Colonic mucosa (tissue), 4 donors: Measurements from ENCODE around the gene EEF2. TPM values are rescaled to one million over a fixed set of nuclear protein-coding genes. Genes with fewer than 3 reads are reported as not detected.
"Not testable (repeated sequence)": the region's sequence is repeated elsewhere in the genome, so short reads cannot be mapped to it uniquely, and the experiment has no call there.

ENCODE experiments used
- DNase-seq: peaks from one replicate; pipeline ENCODE4 v3.0.0-alpha.2; 2020
- H3K27ac ChIP-seq: fragments of 200-600 bp; one replicate; pipeline ENCODE4 v1.8.0; 2021
- H3K27me3 ChIP-seq: fragments of 200-600 bp; one replicate; pipeline ENCODE4 v1.8.0; 2021
- H3K36me3 ChIP-seq: fragments of 200-600 bp; one replicate; pipeline ENCODE4 v1.8.0; 2021
- H3K4me1 ChIP-seq: fragments of 200-600 bp; one replicate; pipeline ENCODE4 v1.8.0; 2021; ENCODE audit warnings: mild to moderate bottlenecking
- H3K4me3 ChIP-seq: fragments of 200-600 bp; one replicate; pipeline ENCODE4 v1.8.0; 2021
- H3K9ac ChIP-seq, 2 donors: one replicate each; pipeline ENCODE4 v1.7.0; 2013; ENCODE audit warnings: control low read depth in 2 of 2, low read depth in 2 of 2, low read length in 2 of 2
- H3K9me3 ChIP-seq: fragments of 200-600 bp; one replicate; pipeline ENCODE4 v1.8.0; 2021
- CTCF ChIP-seq: fragments of 200-600 bp; IDR thresholded peaks from one replicate; pipeline ENCODE4 v1.8.0; 2022; ENCODE audit warnings: antibody characterized with exemption, mild to moderate bottlenecking
- intact Hi-C: fragments of 100-400 bp; cut with DNase I; formaldehyde crosslinking; loops from one replicate; pipeline ENCODE4 v1.14.1; 2022
- total RNA-seq, 2 donors: library from RNA; stranded (reverse); fragmentation: NEBNext Ultra II Directional in 1 of 2; extraction: Animal tissue kit (Norgen Biotek cat#: 25700) in 1 of 2; gene quantifications; one replicate each; pipeline ENCODE4 v1.2.1, GENCODE V29; 2021
- donor health status: healthy.
- donor health status: DM: no; HTN: no; CAD: no.
- donor health status: DM: no; HTN: no; CAD: no.

Gene EEF2
- total RNA-seq, 2 donors from 2014 or later, result 2,109 to 2,241 TPM

GRCh38 chr19:4007836-4008539 lies 22.7 kb upstream of the EEF2 start:
- Histone ChIP-seq H3K36me3 (peaks cover under 1% of the 10 kb centered on the region), H3K27ac (peak overlapping the region; percentile 79), H3K4me1 (peaks cover 18% of the 10 kb centered on the region), H3K27me3 (no peaks in the 10 kb centered on the region), H3K4me3 (peak overlapping the region; percentile 97), H3K9ac (peak overlapping the region; percentile 85 to 89), H3K9me3 (no peaks in the 10 kb centered on the region)
- intact Hi-C loops, result loop anchor here (5.0 kb wide), 1 partner anchor 34 kb away; no protein-coding TSS in a partner anchor
- TF ChIP-seq CTCF, result no peak
- peak; percentile 56 for DNase-seq

- intact Hi-C loops, result loop anchor here (5.0 kb wide), 1 partner anchor 35 kb away; no protein-coding TSS in a partner anchor
- DNase-seq, result peak; percentile 96
- Histone ChIP-seq H3K27me3 (no peaks in the 10 kb centered on the region), H3K36me3 (no peaks in the 10 kb centered on the region), H3K27ac (peak within 1 kb of the TSS; percentile 90), H3K9ac (peak within 1 kb of the TSS; percentile 85 to 89), H3K9me3 (no peaks in the 10 kb centered on the region), H3K4me1 (peaks cover 18% of the 10 kb centered on the region), H3K4me3 (peak within 1 kb of the TSS; percentile 97)
- no peak for TF ChIP-seq CTCF
Observed at GRCh38 chr19:4007021-4007835, 22.0 kb upstream of the EEF2 start, which contains the start of gene PIAS4. Gene PIAS4 (plus strand): TSS chr19:4007736. CDS start chr19:4007761, 25 bp downstream.

- intact Hi-C loops, result loop anchor here (5.0 kb wide), 1 partner anchor 37 kb away; no protein-coding TSS in a partner anchor
- not testable (repeated sequence) for DNase-seq, H3K9ac ChIP-seq, H3K27ac ChIP-seq, H3K27me3 ChIP-seq, H3K36me3 ChIP-seq, H3K4me3 ChIP-seq, H3K9me3 ChIP-seq
- H3K4me1 ChIP-seq, result peaks cover 15% of the 10 kb centered on the region
Observed at GRCh38 chr19:4005436-4005835, 20.2 kb upstream of the EEF2 start.

DNA sequence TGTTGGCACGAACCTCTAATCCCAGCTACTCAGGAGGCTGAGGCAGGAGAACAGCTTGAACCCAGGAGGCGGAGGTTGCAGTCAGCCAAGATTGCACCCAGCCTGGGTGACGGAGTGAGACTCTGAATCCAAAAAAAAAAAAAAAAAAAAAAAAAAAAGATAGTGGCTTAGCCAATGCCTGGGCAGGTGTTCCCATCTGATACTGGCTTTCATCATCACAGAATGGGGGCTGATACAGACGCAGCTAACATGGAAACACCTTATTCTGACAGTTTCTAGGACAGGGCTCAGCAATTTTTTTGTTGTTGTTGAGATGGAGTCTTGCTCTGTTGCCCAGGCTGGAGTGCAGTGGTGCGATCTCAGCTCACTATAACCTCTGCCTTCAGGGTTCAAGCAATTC lies 15.5 kb upstream of the EEF2 start:
- intact Hi-C loops, H3K9me3 ChIP-seq, H3K27me3 ChIP-seq, DNase-seq, H3K36me3 ChIP-seq, H3K27ac ChIP-seq, H3K4me3 ChIP-seq, H3K4me1 ChIP-seq, H3K9ac ChIP-seq: not testable (repeated sequence)

DNA sequence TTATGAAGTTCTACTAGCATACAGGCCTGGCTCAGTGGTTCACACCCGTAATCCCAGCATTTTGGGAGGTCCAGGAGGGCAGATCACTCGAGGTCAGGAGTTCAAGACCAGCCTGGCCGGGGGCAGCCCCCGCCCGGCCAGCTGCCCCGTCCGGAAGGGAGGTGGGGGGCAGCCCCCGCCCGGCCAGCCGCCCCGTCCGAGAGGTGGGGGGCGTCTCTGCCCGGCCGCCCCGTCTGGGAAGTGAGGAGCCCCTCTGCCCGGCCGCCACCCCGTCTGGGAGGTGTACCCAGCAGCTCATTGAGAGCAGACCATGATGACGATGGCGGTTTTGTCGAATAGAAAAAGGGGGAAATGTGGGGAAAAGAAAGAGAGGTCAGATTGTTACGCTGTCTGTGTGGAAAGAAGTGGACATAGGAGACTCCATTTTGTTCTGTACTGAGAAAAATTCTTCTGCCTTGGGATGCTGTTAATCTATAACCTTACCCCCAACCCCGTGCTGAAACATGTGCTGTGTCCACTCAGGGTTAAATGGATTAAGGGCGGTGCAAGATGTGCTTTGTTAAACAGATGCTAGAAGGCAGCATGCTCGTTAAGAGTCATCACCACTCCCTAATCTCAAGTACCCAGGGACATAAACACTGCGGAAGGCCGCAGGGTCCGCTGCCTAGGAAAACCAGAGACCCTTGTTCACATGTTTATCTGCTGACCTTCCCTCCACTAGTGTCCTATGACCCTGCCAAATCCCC lies 13.6 kb upstream of the EEF2 start:
- H3K9me3 ChIP-seq, DNase-seq, H3K9ac ChIP-seq, intact Hi-C loops, H3K27ac ChIP-seq, H3K4me3 ChIP-seq, H3K4me1 ChIP-seq, H3K27me3 ChIP-seq, H3K36me3 ChIP-seq: not testable (repeated sequence)

DNA sequence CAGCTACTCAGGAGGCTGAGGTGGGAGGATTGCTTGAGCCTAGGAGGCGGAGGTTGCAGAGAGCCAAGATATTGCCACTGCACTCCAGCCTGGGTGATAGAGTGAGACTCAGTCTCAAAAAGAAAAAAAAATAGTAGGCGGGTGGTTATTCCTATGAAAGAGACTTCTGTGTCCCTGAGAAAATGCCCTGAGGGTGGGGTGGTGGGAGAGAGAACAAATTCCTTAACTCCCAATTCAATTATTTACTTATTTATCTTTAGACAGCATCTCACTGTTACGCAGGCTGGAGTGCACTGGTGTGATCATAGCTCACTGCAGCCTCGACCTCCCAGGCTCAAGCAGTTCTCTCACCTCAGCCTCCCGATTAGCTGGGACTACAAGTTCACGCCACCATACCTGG lies 10.3 kb upstream of the EEF2 start:
- intact Hi-C loops, result no loop called here
- H3K9me3 ChIP-seq, result no peaks in the 10 kb centered on the region
- DNase-seq, result no peak
- TF ChIP-seq CTCF, result no peak
- no peak overlapping the region for H3K4me3 ChIP-seq
- H3K9ac ChIP-seq, result no peak overlapping the region
- H3K27ac ChIP-seq, result no peak overlapping the region
- no peaks in the 10 kb centered on the region for H3K36me3 ChIP-seq
- H3K27me3 ChIP-seq, result no peaks in the 10 kb centered on the region
- H3K4me1 ChIP-seq, result no peaks in the 10 kb centered on the region
